H1 (cell line): ENCODE results near the gene ATP8B3. TPM values are rescaled to one million over a fixed set of nuclear protein-coding genes. Genes with fewer than 3 reads are reported as not detected.

Source experiments
- CTCF ChIA-PET: fragments of 300-600 bp; sonication (Branson Sonifier 250); formaldehyde crosslinking; loops from one replicate; lab custom pipeline; 2021; ENCODE audit not compliant: partially characterized antibody; lab: Charles Lee
- POLR2A ChIA-PET: fragments of 300-600 bp; sonication (Branson Sonifier 250); formaldehyde crosslinking; loops from one replicate; lab custom pipeline; 2021; ENCODE audit warnings: inconsistent platforms; ENCODE audit not compliant: partially characterized antibody; lab: Charles Lee
- DNase-seq, 2 experiments: peaks; one replicate each; pipeline versions ENCODE4 v3.0.0 to v3.0.0-alpha.2; 2010 to 2022; ENCODE audit warnings: low spot score in 2 of 2, low read depth in 1 of 2, mixed read lengths in 1 of 2
- FAIRE-seq: peaks from 2 replicates; lab custom pipeline; 2011; peaks lifted over from hg19 to GRCh38; lab: Jason Lieb, UNC
- H2AFZ ChIP-seq: 2 replicates; pipeline ENCODE4 v1.8.1; 2012; ENCODE audit warnings: low read length, inconsistent platforms
- H2AK5ac ChIP-seq: 2 replicates; pipeline ENCODE4 v1.6.1; 2013; ENCODE audit warnings: low read depth, low read length
- H2BK120ac ChIP-seq: replicated peaks from 2 replicates; pipeline ENCODE3; 2013; ENCODE audit warnings: low read depth, low read length, inconsistent platforms
- H2BK12ac ChIP-seq: 2 replicates; pipeline ENCODE4 v1.6.1; 2013; ENCODE audit warnings: low read depth, low read length
- H2BK15ac ChIP-seq: 2 replicates; pipeline ENCODE4 v1.6.1; 2013; ENCODE audit warnings: low read length
- H2BK20ac ChIP-seq: 2 replicates; pipeline ENCODE4 v1.6.1; 2013; ENCODE audit warnings: low read length
- H2BK5ac ChIP-seq: 2 replicates; pipeline ENCODE4 v1.6.1; 2013; ENCODE audit warnings: low read depth, low read length
- H3K14ac ChIP-seq: 2 replicates; pipeline ENCODE4 v1.6.1; 2013; ENCODE audit warnings: inconsistent platforms; ENCODE audit not compliant: insufficient read length
- H3K18ac ChIP-seq: 2 replicates; pipeline ENCODE4 v1.6.1; 2013; ENCODE audit warnings: low read length; ENCODE audit errors: extremely low read depth
- H3K23ac ChIP-seq: 2 replicates; pipeline ENCODE4 v1.6.1; 2013; ENCODE audit warnings: inconsistent platforms; ENCODE audit not compliant: insufficient read length
- H3K23me2 ChIP-seq: 2 replicates; pipeline ENCODE4 v1.6.1; 2013; ENCODE audit warnings: low read depth, low read length
- H3K27ac ChIP-seq: 2 replicates; pipeline ENCODE4 v1.6.1; 2011; ENCODE audit warnings: low read depth, low read length, inconsistent platforms
- H3K27me3 ChIP-seq, 4 experiments: replicated peaks in 1 of 4; 1 replicate in 1 of 4; 2 replicates in 3 of 4; pipeline versions ENCODE4 v1.6.1 to v1.8.1; 2011 to 2013; ENCODE audit warnings: low read length in 3 of 4, mild to moderate bottlenecking in 3 of 4, inconsistent platforms in 2 of 4, mixed read lengths in 2 of 4, moderate library complexity in 1 of 4; ENCODE audit not compliant: control insufficient read depth in 3 of 4, insufficient read depth in 3 of 4; ENCODE audit errors: extremely low read depth in 1 of 4
- H3K36me3 ChIP-seq, 4 experiments: 2 replicates each; pipeline versions ENCODE4 v1.6.1 to v1.8.1; 2011 to 2013; ENCODE audit warnings: mild to moderate bottlenecking in 4 of 4, low read length in 3 of 4, moderate library complexity in 2 of 4, control low read depth in 1 of 4, inconsistent platforms in 1 of 4; ENCODE audit not compliant: insufficient read depth in 4 of 4, control insufficient read depth in 2 of 4
- H3K4ac ChIP-seq: replicated peaks from 2 replicates; pipeline ENCODE3; 2013; ENCODE audit warnings: low read length, low read depth, mixed read lengths, inconsistent platforms; ENCODE audit not compliant: insufficient read length
- H3K4me1 ChIP-seq, 4 experiments: replicated peaks in 1 of 4; 1 replicate in 1 of 4; 2 replicates in 3 of 4; pipeline versions ENCODE4 v1.6.1 to v1.8.1; 2011 to 2013; ENCODE audit warnings: low read length in 3 of 4, inconsistent platforms in 2 of 4, mixed read lengths in 1 of 4; ENCODE audit not compliant: insufficient read depth in 4 of 4, control insufficient read depth in 3 of 4
- H3K4me2 ChIP-seq, 2 experiments: 2 replicates each; pipeline versions ENCODE4 v1.6.1 to v1.8.1; 2011 to 2013; ENCODE audit warnings: low read depth in 2 of 2, low read length in 2 of 2, control low read depth in 1 of 2, inconsistent platforms in 1 of 2, mild to moderate bottlenecking in 1 of 2; ENCODE audit not compliant: insufficient read depth in 1 of 2
- H3K4me3 ChIP-seq, 4 experiments: fragments of 200-600, 300-600 bp in 1 of 4; sonication (generic), shearing (Covaris generic), sonication (Bioruptor Twin) in 1 of 4; 2 replicates each; pipeline versions ENCODE4 v1.5.1 to v1.8.1; 2011 to 2016; ENCODE audit warnings: low read length in 4 of 4, low read depth in 3 of 4, control low read depth in 2 of 4, inconsistent platforms in 2 of 4, mild to moderate bottlenecking in 2 of 4, mixed read lengths in 1 of 4, moderate library complexity in 1 of 4; ENCODE audit not compliant: insufficient read depth in 2 of 4; ENCODE audit errors: extremely low read depth in 1 of 4
- H3K56ac ChIP-seq: replicated peaks from 2 replicates; pipeline ENCODE3; 2013; ENCODE audit warnings: low read depth, mild to moderate bottlenecking, mixed read lengths, low read length, inconsistent platforms; ENCODE audit not compliant: insufficient read length
- H3K79me1 ChIP-seq: 2 replicates; pipeline ENCODE4 v1.6.1; 2013; ENCODE audit warnings: low read depth, low read length, control low read depth
- H3K79me2 ChIP-seq, 2 experiments: 2 replicates each; pipeline versions ENCODE4 v1.6.1 to v1.8.1; 2012 to 2013; ENCODE audit warnings: low read length in 2 of 2, mild to moderate bottlenecking in 2 of 2, inconsistent platforms in 1 of 2; ENCODE audit not compliant: insufficient read depth in 2 of 2, control insufficient read depth in 1 of 2
- H3K9ac ChIP-seq, 4 experiments: replicated peaks in 1 of 4; 1 replicate in 1 of 4; 2 replicates in 3 of 4; pipeline versions ENCODE4 v1.6.1 to v1.8.1; 2011 to 2013; ENCODE audit warnings: low read depth in 3 of 4, low read length in 3 of 4, control low read depth in 2 of 4, mild to moderate bottlenecking in 2 of 4, moderate library complexity in 2 of 4, inconsistent platforms in 1 of 4; ENCODE audit errors: extremely low read depth in 1 of 4
- H3K9me3 ChIP-seq, 2 experiments: 2 replicates each; pipeline versions ENCODE4 v1.6.1 to v1.8.1; 2012 to 2013; ENCODE audit warnings: mild to moderate bottlenecking in 2 of 2, moderate library complexity in 2 of 2, control low read depth in 1 of 2, inconsistent platforms in 1 of 2, low read depth in 1 of 2, low read length in 1 of 2, mixed read lengths in 1 of 2; ENCODE audit not compliant: insufficient read depth in 2 of 2
- H4K20me1 ChIP-seq, 2 experiments: replicated peaks in 1 of 2; 2 replicates each; pipeline versions ENCODE3 to v1.8.1; 2011 to 2013; ENCODE audit warnings: inconsistent platforms in 2 of 2, low read length in 2 of 2, mild to moderate bottlenecking in 1 of 2; ENCODE audit not compliant: insufficient read depth in 2 of 2, control insufficient read depth in 1 of 2
- H4K5ac ChIP-seq: 2 replicates; pipeline ENCODE4 v1.6.1; 2013; ENCODE audit warnings: low read length, low read depth, mixed read lengths, inconsistent platforms; ENCODE audit not compliant: insufficient read length
- H4K8ac ChIP-seq: 2 replicates; pipeline ENCODE4 v1.8.0; 2013; ENCODE audit warnings: mild to moderate bottlenecking, moderate library complexity, low read length, inconsistent platforms; ENCODE audit not compliant: insufficient read depth; ENCODE audit errors: extremely low read depth
- H4K91ac ChIP-seq: replicated peaks from 2 replicates; pipeline ENCODE3; 2013; ENCODE audit warnings: low read length, mixed read lengths, inconsistent platforms; ENCODE audit not compliant: insufficient read length
- EGR1 ChIP-seq: IDR thresholded peaks from 2 replicates; pipeline ENCODE4 v1.6.1; 2011; ENCODE audit warnings: low read depth, low read length, borderline replicate concordance
- KDM4A ChIP-seq: IDR thresholded peaks from one replicate; pipeline ENCODE4 v1.7.1; 2012; ENCODE audit warnings: low read depth, mild to moderate bottlenecking, moderate library complexity, low read length, inconsistent platforms; ENCODE audit not compliant: severe bottlenecking
- NRF1 ChIP-seq: IDR thresholded peaks from 2 replicates; pipeline ENCODE4 v1.6.1; 2011; ENCODE audit warnings: mild to moderate bottlenecking, low read depth, low read length, improper control_type of control experiment
- SIN3A ChIP-seq, 2 experiments: IDR thresholded peaks in 1 of 2; conservative IDR thresholded peaks in 1 of 2; 2 replicates each; pipeline ENCODE4 v1.6.1; 2011 to 2012; ENCODE audit warnings: low read length in 2 of 2, improper control_type of control experiment in 1 of 2, low read depth in 1 of 2, mild to moderate bottlenecking in 1 of 2
- SP4 ChIP-seq: IDR thresholded peaks from 2 replicates; pipeline ENCODE4 v1.6.1; 2012; ENCODE audit warnings: low read length, inconsistent platforms
- YY1 ChIP-seq: IDR thresholded peaks from 2 replicates; pipeline ENCODE4 v1.6.1; 2011; ENCODE audit warnings: low read depth, mild to moderate bottlenecking, low read length
- WGBS, 2 experiments: shearing (Covaris generic) in 1 of 2; methylation state at CpG; one replicate each; pipeline versions ENCODE4 v1.1.6 to v1.1.7; 2013 to 2015; ENCODE audit warnings: low lambda C conversion rate in 2 of 2, mixed read lengths in 2 of 2, inconsistent platforms in 1 of 2, low coverage in 1 of 2, missing lambda C conversion rate in 1 of 2; ENCODE audit not compliant: insufficient replicate concordance in 2 of 2, insufficient coverage in 1 of 2, insufficient read length in 1 of 2; ENCODE audit errors: extremely low coverage in 1 of 2, missing lambda C conversion rate in 1 of 2; 5-methylcytosine and 5-hydroxymethylcytosine counted together
- polyA plus RNA-seq, 7 experiments: library from polyadenylated mRNA; depleted of rRNA in 3 of 7; stranded (reverse) in 5 of 7; unstranded in 2 of 7; fragments of >200 nt in 5 of 7; fragments of 200-250 nt in 2 of 7; gene quantifications; 1 replicate in 5 of 7; 2 replicates in 1 of 7; 4 replicates in 1 of 7; pipeline versions ENCODE4 v1.2.1 to v1.2.3, GENCODE V29; 2011 to 2013; ENCODE audit warnings: missing spikeins in 2 of 7, mixed read lengths in 2 of 7
- total RNA-seq: library from RNA; stranded (reverse); fragmentation: NEBNext Ultra II Directional; extraction: Animal tissue kit (Norgen Biotek cat#: 25700); gene quantifications from 2 replicates; pipeline ENCODE4 v1.2.1, GENCODE V29; 2021
- TF ChIP-seq, protein P1 (sequence below): IDR thresholded peaks from 2 replicates; pipeline ENCODE4 v1.6.1; 2012; ENCODE audit warnings: inconsistent platforms
- TF ChIP-seq, protein P2 (sequence below): IDR thresholded peaks from 2 replicates; pipeline ENCODE4 v1.6.1; 2012; ENCODE audit warnings: inconsistent platforms

Gene ATP8B3
- total and polyA plus RNA-seq, 2 of the 8 experiments (the other 6 are each of a cell fraction or from before 2014, with no cell fraction given) = 4.1 to 9.3 TPM

GRCh38 chr19:1856698-1857603, 44.9 kb upstream of the ATP8B3 start:
- Histone ChIP-seq H2BK120ac (no peak overlapping the region), H2BK20ac (no peak overlapping the region), H2AFZ (no peak overlapping the region), H3K4ac (no peak overlapping the region), H3K14ac (no peak overlapping the region), H3K23me2 (peaks cover 11% of the 10 kb centered on the region; the same call in 1 of the 2 replicates), H2BK12ac (0 out of 2 replicates have a peak overlapping the region, but pooled peaks have one; percentile 50), H3K9ac (peak overlapping the region in 3 of 4 experiments; percentile 13 to 45 (median 31); a peak in 4 of 7 replicates), H3K9me3 (no peaks in the 10 kb centered on the region), H3K4me2 (peak overlapping the region; percentile 67 to 95), H3K56ac (no peak overlapping the region), H3K23ac (no peak overlapping the region), H3K27me3 (peaks cover 0 to 10% (median 5%) of the 10 kb centered on the region in 4 experiments; a peak in 5 of 7 replicates), H3K18ac (peak overlapping the region; percentile 78), H4K91ac (peak overlapping the region; percentile 85), H4K5ac (peak overlapping the region; percentile 20), H3K4me3 (peak overlapping the region; percentile 35 to 70 (median 42)), H4K20me1 (peaks cover 42 to 49% of the 10 kb centered on the region in 2 experiments), H3K4me1 (peaks cover 0 to 74% (median 59%) of the 10 kb centered on the region in 4 experiments; a peak in 6 of 7 replicates), H3K27ac (no peak overlapping the region), H2BK5ac (peak overlapping the region; percentile 71; the same call in 1 of the 2 replicates), H3K79me1 (peaks cover 19% of the 10 kb centered on the region), H3K36me3 (no peaks in the 10 kb centered on the region), H2AK5ac (peak overlapping the region; percentile 75; the same call in 1 of the 2 replicates), H4K8ac (peak overlapping the region; percentile 75), H2BK15ac (peak overlapping the region; percentile 92; the same call in 1 of the 2 replicates), H3K79me2 (peaks cover 13 to 68% of the 10 kb centered on the region in 2 experiments; a peak in 3 of 4 replicates)
- DNase-seq (peak in 1 of 2 experiments; percentile 76), FAIRE-seq (no peak)
- ChIA-PET POLR2A (interaction anchor here (0.6 to 1.6 kb wide), 4 partner anchors 19 to 588 kb away, joined by 3 to 4 read pairs (median 4); partner anchors contain the start of gene CIRBP), CTCF (interaction anchor here (0.6 to 2.5 kb wide), 15 partner anchors 7 to 617 kb away, joined by 3 to 18 read pairs (median 5); partner anchors contain the start of gene REXO1)
- WGBS, 2 experiments = 7% methylated on average over 21 of the region's 73 CpGs; no CpG with 5 or more reads in 1 of the 2 experiments
- TF ChIP-seq SIN3A (conservative IDR thresholded peaks at IDR 0.05 in 1 of 2, IDR thresholded peaks at IDR 0.05 in 1 of 2; ENCODE audit: low read depth in 1 of 2, low read length in 2 of 2) (peak; percentile 22 to 43; a peak in 1 of 4 replicates), KDM4A (peak; percentile 58), EGR1 (0 out of 2 replicates have a peak, but pooled peaks have one; percentile 5), SP4 (no peak), YY1 (peak; percentile 61), NRF1 (0 out of 2 replicates have a peak, but pooled peaks have one; percentile 20)
- TF ChIP-seq, protein P1, sequence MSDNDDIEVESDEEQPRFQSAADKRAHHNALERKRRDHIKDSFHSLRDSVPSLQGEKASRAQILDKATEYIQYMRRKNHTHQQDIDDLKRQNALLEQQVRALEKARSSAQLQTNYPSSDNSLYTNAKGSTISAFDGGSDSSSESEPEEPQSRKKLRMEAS = peak; percentile 61
- TF ChIP-seq, protein P2, sequence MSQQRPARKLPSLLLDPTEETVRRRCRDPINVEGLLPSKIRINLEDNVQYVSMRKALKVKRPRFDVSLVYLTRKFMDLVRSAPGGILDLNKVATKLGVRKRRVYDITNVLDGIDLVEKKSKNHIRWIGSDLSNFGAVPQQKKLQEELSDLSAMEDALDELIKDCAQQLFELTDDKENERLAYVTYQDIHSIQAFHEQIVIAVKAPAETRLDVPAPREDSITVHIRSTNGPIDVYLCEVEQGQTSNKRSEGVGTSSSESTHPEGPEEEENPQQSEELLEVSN = no peak
